Tibial artery (tissue), 4 donors: ENCODE measurements around the gene EMC6.

Experiments
- DNase-seq, 2 donors: peaks; one replicate each; pipeline ENCODE4 v3.0.0-alpha.2; 2019
- H3K27ac ChIP-seq, 2 donors: fragments of 200-600 bp; sonication (generic) in 1 of 2; 1 replicate in 1 of 2; 2 replicates in 1 of 2; pipeline ENCODE4 v1.5.1; 2018 to 2019; ENCODE audit warnings: mild to moderate bottlenecking in 1 of 2
- H3K27me3 ChIP-seq, 2 donors: fragments of 200-600 bp; sonication (generic) in 1 of 2; one replicate each; pipeline versions ENCODE4 v1.5.1 to v1.6.0; 2016 to 2019
- H3K36me3 ChIP-seq, 3 donors: fragments of 200-600 bp; sonication (generic) in 2 of 3; one replicate each; pipeline ENCODE4 v1.5.1; 2016 to 2019; ENCODE audit warnings: mild to moderate bottlenecking in 2 of 3
- H3K4me1 ChIP-seq, 4 donors: fragments of 200-600 bp; sonication (generic) in 2 of 4; 1 replicate in 3 of 4; 2 replicates in 1 of 4; pipeline ENCODE4 v1.5.1; 2016 to 2019
- H3K4me3 ChIP-seq, 2 donors: fragments of 200-600 bp; sonication (generic) in 1 of 2; 1 replicate in 1 of 2; 2 replicates in 1 of 2; pipeline ENCODE4 v1.5.1; 2018 to 2019; ENCODE audit warnings: mild to moderate bottlenecking in 2 of 2
- H3K9me3 ChIP-seq, 3 donors: fragments of 200-600 bp; sonication (generic) in 1 of 3; one replicate each; pipeline ENCODE4 v1.5.1; 2016 to 2019
- intact Hi-C: fragments of 100-400 bp; cut with DNase I; formaldehyde crosslinking; loops from one replicate; pipeline ENCODE4 v1.15.0; 2023; ENCODE audit warnings: low total_unique reads
- TF ChIP-seq, protein P1 (sequence below), 2 experiments: fragments of 200-600 bp in 1 of 2; fragments of 450-650 bp in 1 of 2; IDR thresholded peaks; one replicate each; pipeline ENCODE4 v1.5.1; 2017 to 2019; ENCODE audit warnings: antibody characterized with exemption in 2 of 2, mild to moderate bottlenecking in 1 of 2, moderate library complexity in 1 of 2

The EMC6 gene

DNA sequence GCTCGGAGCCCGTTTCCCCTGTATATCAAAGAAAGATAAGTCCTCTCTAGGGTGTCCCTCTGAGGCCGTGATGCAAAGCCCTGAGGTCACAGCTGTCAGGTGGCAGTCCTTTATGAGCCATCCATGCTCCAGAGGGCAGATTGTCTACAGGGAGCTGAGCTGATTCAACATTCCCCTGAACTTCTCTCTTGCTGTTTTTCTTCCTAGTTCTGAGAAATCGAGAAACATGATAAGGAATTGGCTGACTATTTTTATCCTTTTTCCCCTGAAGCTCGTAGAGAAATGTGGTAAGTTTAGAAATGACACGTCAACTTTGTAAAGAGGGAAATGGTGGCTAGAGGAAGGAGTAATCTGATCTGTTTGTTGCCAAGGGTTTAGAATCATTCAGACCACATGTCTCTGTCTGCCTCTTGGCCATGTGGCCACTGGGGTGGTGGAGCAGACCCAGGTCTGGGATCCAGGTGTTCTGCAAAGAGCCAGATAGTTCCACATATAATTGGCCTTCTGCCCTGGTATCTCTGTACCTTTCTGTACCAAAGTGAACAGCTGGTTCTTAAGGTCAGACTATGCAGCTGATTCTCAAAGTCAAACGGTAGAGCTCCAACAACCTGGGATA, 28.5 kb upstream of the EMC6 start:
- Histone ChIP-seq H3K27me3 (no peaks in the 10 kb centered on the region), H3K27ac (no peak overlapping the region), H3K4me3 (no peak overlapping the region), H3K9me3 (no peaks in the 10 kb centered on the region), H3K36me3 (peaks cover 0 to 40% (median 10%) of the 10 kb centered on the region in 3 donors), H3K4me1 (peaks cover 0 to 19% (median 15%) of the 10 kb centered on the region in 4 donors)
- intact Hi-C loops = no loop called here
- no peak for DNase-seq
- TF ChIP-seq, protein P1, sequence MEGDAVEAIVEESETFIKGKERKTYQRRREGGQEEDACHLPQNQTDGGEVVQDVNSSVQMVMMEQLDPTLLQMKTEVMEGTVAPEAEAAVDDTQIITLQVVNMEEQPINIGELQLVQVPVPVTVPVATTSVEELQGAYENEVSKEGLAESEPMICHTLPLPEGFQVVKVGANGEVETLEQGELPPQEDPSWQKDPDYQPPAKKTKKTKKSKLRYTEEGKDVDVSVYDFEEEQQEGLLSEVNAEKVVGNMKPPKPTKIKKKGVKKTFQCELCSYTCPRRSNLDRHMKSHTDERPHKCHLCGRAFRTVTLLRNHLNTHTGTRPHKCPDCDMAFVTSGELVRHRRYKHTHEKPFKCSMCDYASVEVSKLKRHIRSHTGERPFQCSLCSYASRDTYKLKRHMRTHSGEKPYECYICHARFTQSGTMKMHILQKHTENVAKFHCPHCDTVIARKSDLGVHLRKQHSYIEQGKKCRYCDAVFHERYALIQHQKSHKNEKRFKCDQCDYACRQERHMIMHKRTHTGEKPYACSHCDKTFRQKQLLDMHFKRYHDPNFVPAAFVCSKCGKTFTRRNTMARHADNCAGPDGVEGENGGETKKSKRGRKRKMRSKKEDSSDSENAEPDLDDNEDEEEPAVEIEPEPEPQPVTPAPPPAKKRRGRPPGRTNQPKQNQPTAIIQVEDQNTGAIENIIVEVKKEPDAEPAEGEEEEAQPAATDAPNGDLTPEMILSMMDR (IDR thresholded peaks at IDR 0.05) = no peak

- intact Hi-C loops = no loop called here
- H3K27ac ChIP-seq = no peak overlapping the region
- TF ChIP-seq, protein P1 (IDR thresholded peaks at IDR 0.05) = no peak
These were observed 27.6 kb upstream of the EMC6 start for GRCh38 chr17:3641014-3641413.

DNA sequence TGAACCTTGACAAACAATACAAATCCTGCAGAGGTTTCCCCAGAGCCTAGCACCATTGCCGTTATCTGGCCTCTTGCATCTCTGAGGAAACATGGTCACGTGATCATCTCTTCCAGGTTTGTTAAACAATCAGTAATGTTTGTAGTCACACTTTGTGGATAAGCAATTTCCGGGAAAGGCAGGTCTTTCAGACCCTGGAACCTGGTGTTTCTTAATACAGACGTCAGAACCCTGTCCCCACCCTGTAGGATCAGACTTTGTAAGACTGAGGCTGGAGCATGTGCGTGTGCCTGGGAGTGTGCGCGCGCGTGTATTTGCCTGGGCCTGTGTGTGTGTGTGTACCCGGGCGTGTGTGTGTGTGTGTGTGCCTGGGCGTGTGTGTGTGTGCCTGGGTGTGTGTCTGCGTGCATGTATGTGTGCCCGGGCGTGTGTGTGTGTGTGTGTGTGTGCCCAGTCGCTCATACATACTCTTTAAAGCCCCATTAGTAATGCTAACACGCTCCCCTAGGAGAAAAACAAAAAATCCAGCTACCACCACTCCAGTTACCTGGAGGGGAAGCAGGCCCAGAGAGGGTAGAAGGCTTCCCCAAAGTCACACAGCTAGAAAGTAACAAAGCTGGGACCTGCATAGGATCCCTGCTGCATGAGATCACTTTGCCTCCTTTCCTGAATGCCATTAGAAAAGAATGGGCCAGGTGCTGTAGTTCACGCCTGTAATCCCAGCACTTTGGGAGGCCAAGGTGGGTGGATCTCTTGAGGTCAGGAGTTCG, 26.7 kb upstream of the EMC6 start:
- H3K4me3 ChIP-seq = no peak overlapping the region
- H3K36me3 ChIP-seq = peaks cover 0 to 52% (median 14%) of the 10 kb centered on the region in 3 donors
- TF ChIP-seq, protein P1 (IDR thresholded peaks at IDR 0.05) = no peak
- DNase-seq = no peak
- no peaks in the 10 kb centered on the region for H3K27me3 ChIP-seq
- intact Hi-C loops = no loop called here
- H3K9me3 ChIP-seq = no peaks in the 10 kb centered on the region
- no peak overlapping the region for H3K27ac ChIP-seq
- peaks cover 0 to 11% (median 9%) of the 10 kb centered on the region in 4 donors for H3K4me1 ChIP-seq

More at GRCh38 chr17:3641014-3641413, 27.6 kb upstream of the EMC6 start:
- Histone ChIP-seq H3K4me3 (no peak overlapping the region), H3K4me1 (peaks cover 0 to 11% (median 9%) of the 10 kb centered on the region in 4 donors), H3K36me3 (peaks cover 0 to 46% (median 14%) of the 10 kb centered on the region in 3 donors), H3K27me3 (no peaks in the 10 kb centered on the region), H3K9me3 (no peaks in the 10 kb centered on the region)
- no peak for DNase-seq

GRCh38 chr17:3643889-3644349, 24.7 kb upstream of the EMC6 start:
- TF ChIP-seq, protein P1 (IDR thresholded peaks at IDR 0.05) = no peak
- Histone ChIP-seq H3K36me3 (peaks cover 10 to 72% (median 14%) of the 10 kb centered on the region in 3 donors), H3K4me1 (no peaks in the 10 kb centered on the region), H3K27me3 (no peaks in the 10 kb centered on the region), H3K4me3 (no peak overlapping the region), H3K27ac (no peak overlapping the region), H3K9me3 (no peaks in the 10 kb centered on the region)
- no peak for DNase-seq
- intact Hi-C loops = no loop called here

GRCh38 chr17:3645310-3645709, 23.3 kb upstream of the EMC6 start:
- TF ChIP-seq, protein P1 (IDR thresholded peaks at IDR 0.05) = no peak
- H3K27ac ChIP-seq = no peak overlapping the region
- no peak for DNase-seq
- intact Hi-C loops = no loop called here
- H3K9me3 ChIP-seq = no peaks in the 10 kb centered on the region
- H3K36me3 ChIP-seq = peaks cover 14 to 82% (median 18%) of the 10 kb centered on the region in 3 donors
- no peaks in the 10 kb centered on the region for H3K4me1 ChIP-seq
- H3K27me3 ChIP-seq = no peaks in the 10 kb centered on the region
- H3K4me3 ChIP-seq = no peak overlapping the region
